ENCODE measurements around the gene TTLL11.

DNA sequence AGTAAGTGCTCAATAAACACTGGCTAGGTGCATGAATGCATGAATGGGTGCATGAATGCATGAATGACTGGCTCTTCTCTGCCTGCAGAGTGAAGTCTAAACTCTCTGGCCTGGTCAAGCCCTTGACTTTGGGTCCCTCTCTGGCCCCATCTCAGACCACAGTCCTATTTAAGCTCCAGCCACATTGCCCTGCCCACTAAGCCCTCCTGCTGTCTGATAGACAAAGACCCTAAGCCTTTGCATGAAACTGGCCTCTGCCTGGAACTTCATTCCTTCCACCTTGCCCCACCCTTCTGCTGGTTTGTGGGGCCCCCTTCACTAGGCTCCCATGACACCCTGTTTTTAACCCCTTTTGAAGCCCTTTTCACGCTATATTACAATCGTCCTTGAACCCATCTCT lies 202.4 kb downstream of the TTLL11 start:
- TF ChIP-seq POLR2A (IDR thresholded peaks at IDR 0.05) (no peak), CTCF (IDR thresholded peaks at IDR 0.05 in 4 of 5, conservative IDR thresholded peaks at IDR 0.05 in 1 of 5) (no peak)
